ENCODE measurements around the gene DESI2.

DESI2 gene

GRCh38 chr1:244645414-244645813 is 7.5 kb upstream of the DESI2 start:
- TF ChIP-seq, protein P1, sequence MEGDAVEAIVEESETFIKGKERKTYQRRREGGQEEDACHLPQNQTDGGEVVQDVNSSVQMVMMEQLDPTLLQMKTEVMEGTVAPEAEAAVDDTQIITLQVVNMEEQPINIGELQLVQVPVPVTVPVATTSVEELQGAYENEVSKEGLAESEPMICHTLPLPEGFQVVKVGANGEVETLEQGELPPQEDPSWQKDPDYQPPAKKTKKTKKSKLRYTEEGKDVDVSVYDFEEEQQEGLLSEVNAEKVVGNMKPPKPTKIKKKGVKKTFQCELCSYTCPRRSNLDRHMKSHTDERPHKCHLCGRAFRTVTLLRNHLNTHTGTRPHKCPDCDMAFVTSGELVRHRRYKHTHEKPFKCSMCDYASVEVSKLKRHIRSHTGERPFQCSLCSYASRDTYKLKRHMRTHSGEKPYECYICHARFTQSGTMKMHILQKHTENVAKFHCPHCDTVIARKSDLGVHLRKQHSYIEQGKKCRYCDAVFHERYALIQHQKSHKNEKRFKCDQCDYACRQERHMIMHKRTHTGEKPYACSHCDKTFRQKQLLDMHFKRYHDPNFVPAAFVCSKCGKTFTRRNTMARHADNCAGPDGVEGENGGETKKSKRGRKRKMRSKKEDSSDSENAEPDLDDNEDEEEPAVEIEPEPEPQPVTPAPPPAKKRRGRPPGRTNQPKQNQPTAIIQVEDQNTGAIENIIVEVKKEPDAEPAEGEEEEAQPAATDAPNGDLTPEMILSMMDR (IDR thresholded peaks at IDR 0.05) = no peak

DNA sequence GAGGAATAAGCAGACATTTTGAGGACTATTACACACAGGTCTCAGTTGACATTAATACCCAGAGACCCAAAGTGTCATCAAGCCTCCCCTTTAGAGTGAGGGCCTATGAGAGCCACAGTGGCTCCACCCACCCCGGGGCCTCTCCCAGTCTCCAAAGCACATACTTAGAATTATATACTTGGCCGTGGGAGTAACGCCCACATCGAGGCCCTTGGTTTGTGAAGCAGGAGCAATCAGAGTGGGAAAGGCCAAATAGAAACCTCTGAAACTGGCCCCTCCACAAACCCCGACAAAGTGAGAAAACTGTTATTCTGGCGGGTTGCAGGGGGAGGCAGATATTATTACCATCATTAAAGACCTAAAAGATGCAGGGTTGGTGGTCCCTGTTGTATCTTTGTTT is 7.0 kb upstream of the DESI2 start:
- TF ChIP-seq, protein P1 (IDR thresholded peaks at IDR 0.05) = no peak

DNA sequence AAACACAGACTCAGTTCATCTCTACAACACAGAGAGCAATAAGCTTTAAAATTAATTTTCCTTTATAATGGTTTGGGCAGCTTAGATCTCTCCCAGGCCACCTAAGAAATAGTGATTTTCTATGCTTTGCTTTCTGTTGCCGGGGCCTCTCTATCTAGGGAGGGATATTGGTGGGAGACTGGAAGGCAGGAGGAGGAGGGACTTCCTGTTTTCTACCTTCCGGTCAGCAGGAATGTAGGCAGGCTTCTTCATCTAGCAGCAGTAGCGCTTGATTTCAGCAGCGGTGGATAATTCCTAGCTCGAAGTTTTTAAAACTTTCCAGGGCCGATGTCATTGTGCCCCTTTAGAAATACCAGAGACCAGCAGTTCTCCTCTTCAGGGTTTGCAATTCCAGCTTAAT is 5.1 kb upstream of the DESI2 start:
- TF ChIP-seq, protein P1 (IDR thresholded peaks at IDR 0.05) = no peak

- TF ChIP-seq, protein P1 (IDR thresholded peaks at IDR 0.05) = no peak
Observed at GRCh38 chr1:244651956-244652622, 837 bp upstream of the DESI2 start.

DNA sequence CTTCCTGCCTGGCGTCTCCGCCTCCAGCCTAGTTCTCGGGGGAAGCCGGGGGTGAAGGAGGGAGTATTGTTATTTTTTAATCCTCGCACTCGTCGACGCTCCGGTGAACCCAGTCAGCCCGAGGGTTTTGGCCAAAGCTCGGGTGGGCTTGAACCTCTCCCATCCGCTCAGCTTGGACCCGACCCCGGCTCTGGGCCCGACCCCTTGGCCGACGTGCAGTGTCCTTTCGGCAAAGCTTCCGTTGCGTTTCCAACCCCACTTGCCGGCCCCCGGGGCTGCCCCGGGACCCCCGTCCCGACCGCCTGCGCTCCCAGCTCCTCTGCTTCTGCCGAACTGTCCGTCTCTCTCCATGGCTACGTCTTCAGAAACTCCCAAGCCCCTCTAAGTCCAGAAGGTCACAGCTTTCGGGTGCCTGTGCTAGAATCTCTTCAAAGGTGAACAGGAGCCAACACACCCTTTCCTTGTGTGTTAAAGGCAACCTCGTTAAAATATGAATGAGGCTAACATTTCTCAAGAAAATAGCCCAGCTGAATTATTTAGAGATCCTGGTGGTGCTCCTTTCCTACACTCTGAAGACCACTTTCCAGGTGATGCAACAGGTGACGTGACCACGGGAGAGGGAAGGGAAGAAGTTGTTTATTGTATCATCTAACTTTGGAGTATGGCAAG is 647 bp downstream of the DESI2 start:
- TF ChIP-seq, protein P1 (IDR thresholded peaks at IDR 0.05) = no peak; the same call in 1 of the 2 replicates

- TF ChIP-seq, protein P1 (IDR thresholded peaks at IDR 0.05) = no peak
Observed at GRCh38 chr1:244654108-244655038, 1.4 kb downstream of the DESI2 start.

DNA sequence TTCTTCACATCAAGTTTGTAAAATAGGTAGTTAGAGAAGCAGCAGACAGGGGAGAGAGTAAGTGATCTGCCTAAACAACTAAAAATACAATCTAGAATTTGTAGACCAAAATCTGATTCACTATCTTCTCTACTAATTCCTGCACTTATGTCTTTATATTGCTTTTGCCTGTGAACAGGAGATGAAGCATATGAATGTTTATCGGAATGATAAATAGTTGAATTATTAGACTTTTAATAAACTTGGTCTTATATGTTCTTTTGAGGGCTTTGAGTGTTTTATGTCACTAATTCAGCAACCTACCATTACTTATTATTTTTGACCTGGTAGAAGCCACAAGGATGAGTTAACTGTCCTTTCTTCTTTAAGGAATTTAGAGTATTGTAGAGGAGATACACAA is 2.3 kb downstream of the DESI2 start:
- TF ChIP-seq, protein P1 (IDR thresholded peaks at IDR 0.05) = no peak
